ENCODE data around the gene MAD1L1. TPM values are rescaled to one million over a fixed set of nuclear protein-coding genes. Genes with fewer than 3 reads are reported as not detected.
A peak's percentile ranks its signal among the peaks of the same experiment; 100 is the strongest.

MAD1L1 gene
- total and polyA plus RNA-seq, 2 of the 8 experiments (the other 6 are each of a cell fraction or from before 2014, with no cell fraction given), result 40.4 to 44.6 TPM

- CTCF ChIA-PET (ENCODE audit: partially characterized antibody), result no interaction called here
- no peak for TF ChIP-seq MAFK (IDR thresholded peaks at IDR 0.05; ENCODE audit: low read depth, low read length)
Measured at GRCh38 chr7:1978656-1979590, 253.8 kb downstream of the MAD1L1 start.

More at GRCh38 chr7:1978656-1979590, 253.8 kb downstream of the MAD1L1 start:
- Histone ChIP-seq H4K91ac (replicated peaks; ENCODE audit: insufficient read length, low read length) (no peak overlapping the region), H3K27me3 (replicated peaks in 1 of 4; ENCODE audit: control insufficient read depth in 3 of 4, extremely low read depth in 1 of 4, insufficient read depth in 3 of 4, low read length in 3 of 4) (no peaks in the 10 kb centered on the region), H4K5ac (ENCODE audit: insufficient read length, low read depth, low read length) (no peak overlapping the region), H4K8ac (ENCODE audit: extremely low read depth, insufficient read depth, low read length) (peak overlapping the region; percentile 51; the same call in 1 of the 2 replicates), H3K23ac (ENCODE audit: insufficient read length) (no peak overlapping the region), H3K79me1 (ENCODE audit: low read depth, low read length) (no peaks in the 10 kb centered on the region; the same call in 1 of the 2 replicates), H3K9ac (replicated peaks in 1 of 4; ENCODE audit: extremely low read depth in 1 of 4, low read depth in 3 of 4, low read length in 3 of 4) (no peak overlapping the region), H3K18ac (ENCODE audit: extremely low read depth, low read length) (no peak overlapping the region; the same call in 1 of the 2 replicates), H4K20me1 (replicated peaks in 1 of 2; ENCODE audit: control insufficient read depth in 1 of 2, insufficient read depth in 2 of 2, low read length in 2 of 2) (no peaks in the 10 kb centered on the region), H3K27ac (ENCODE audit: low read depth, low read length) (no peak overlapping the region), H2BK12ac (ENCODE audit: low read depth, low read length) (no peak overlapping the region), H2BK120ac (replicated peaks; ENCODE audit: low read depth, low read length) (no peak overlapping the region), H2BK15ac (ENCODE audit: low read length) (no peak overlapping the region), H2AFZ (ENCODE audit: low read length) (no peak overlapping the region), H3K14ac (ENCODE audit: insufficient read length) (no peak overlapping the region), H3K23me2 (ENCODE audit: low read depth, low read length) (no peaks in the 10 kb centered on the region), H2AK5ac (ENCODE audit: low read depth, low read length) (no peak overlapping the region), H2BK20ac (ENCODE audit: low read length) (no peak overlapping the region), H3K4me3 (ENCODE audit: extremely low read depth in 1 of 4, insufficient read depth in 2 of 4, low read depth in 3 of 4, low read length in 4 of 4) (no peak overlapping the region), H3K4ac (replicated peaks; ENCODE audit: insufficient read length, low read depth, low read length) (no peak overlapping the region), H3K79me2 (ENCODE audit: control insufficient read depth in 1 of 2, insufficient read depth in 2 of 2, low read length in 2 of 2) (no peaks in the 10 kb centered on the region), H2BK5ac (ENCODE audit: low read depth, low read length) (peak overlapping the region; percentile 81; the same call in 1 of the 2 replicates), H3K9me3 (ENCODE audit: insufficient read depth in 2 of 2, low read depth in 1 of 2, low read length in 1 of 2) (peaks cover 8 to 25% of the 10 kb centered on the region in 2 experiments), H3K36me3 (ENCODE audit: control insufficient read depth in 2 of 4, insufficient read depth in 4 of 4, low read length in 3 of 4) (peaks cover 0 to 16% (median 8%) of the 10 kb centered on the region in 4 experiments; a peak in 4 of 8 replicates), H3K4me1 (replicated peaks in 1 of 4; ENCODE audit: control insufficient read depth in 3 of 4, insufficient read depth in 4 of 4, low read length in 3 of 4) (no peaks in the 10 kb centered on the region), H3K56ac (replicated peaks; ENCODE audit: insufficient read length, low read depth, low read length) (no peak overlapping the region), H3K4me2 (ENCODE audit: insufficient read depth in 1 of 2, low read depth in 2 of 2, low read length in 2 of 2) (no peak overlapping the region)
- WGBS, 2 experiments (ENCODE audit: extremely low coverage in 1 of 2, insufficient coverage in 1 of 2, insufficient read length in 1 of 2, insufficient replicate concordance in 2 of 2, low coverage in 1 of 2, low lambda C conversion rate in 2 of 2, missing lambda C conversion rate in 1 of 2), result 94% methylated on average over 31 of the region's 31 CpGs; no CpG with 5 or more reads in 1 of the 2 experiments
- no peak for DNase-seq (ENCODE audit: low read depth in 1 of 2, low spot score in 2 of 2)
- no peak for FAIRE-seq
- POLR2A ChIA-PET (ENCODE audit: partially characterized antibody), result no interaction called here
